Measurements from ENCODE around the gene GLDC. TPM values are rescaled to one million over a fixed set of nuclear protein-coding genes. Genes with fewer than 3 reads are reported as not detected.
A peak's percentile ranks its signal among the peaks of the same experiment; 100 is the strongest.

The GLDC gene
- total RNA-seq, 6 experiments from 2014 or later = 76.2 to 103 (median 89.3) TPM

- intact Hi-C loops (cut with DNase I) = loop anchor here in 1 of 2 donors (5.0 kb wide), 1 partner anchor 209 kb away; no protein-coding TSS in a partner anchor
- H3K4me3 ChIP-seq = no peak overlapping the region
- peak in 2 of 4 donors; percentile 54 to 62 for ATAC-seq
- no peak for TF ChIP-seq POLR2A (IDR thresholded peaks at IDR 0.05)
- H3K4me1 ChIP-seq = no peaks in the 10 kb centered on the region
- no peak overlapping the region for H3K27ac ChIP-seq
- peaks cover 0 to 17% (median 8%) of the 10 kb centered on the region in 4 donors for H3K36me3 ChIP-seq
- no peaks in the 10 kb centered on the region for H3K9me3 ChIP-seq
- WGBS (ENCODE audit: insufficient coverage, low coverage, low lambda C conversion rate, missing lambda C conversion rate) = 65% methylated on average over 10 of the region's 10 CpGs
- H3K27me3 ChIP-seq = no peaks in the 10 kb centered on the region
- DNase-seq = no peak
Measured at GRCh38 chr9:6566409-6567139, 79.0 kb downstream of the GLDC start.

GRCh38 chr9:6565312-6565711 is 80.2 kb downstream of the GLDC start:
- WGBS (ENCODE audit: insufficient coverage, low coverage, low lambda C conversion rate, missing lambda C conversion rate) = 54% methylated on average over 3 of the region's 8 CpGs
- ATAC-seq = peak in 1 of 4 donors; percentile 24

GRCh38 chr9:6564868-6565267 is 80.7 kb downstream of the GLDC start:
- no peak for DNase-seq
- TF ChIP-seq POLR2A (IDR thresholded peaks at IDR 0.05) (no peak), CTCF (IDR thresholded peaks at IDR 0.05) (no peak)
- intact Hi-C loops (cut with DNase I) = loop anchor here in 1 of 2 donors (5.0 kb wide), 1 partner anchor 208 kb away; no protein-coding TSS in a partner anchor
- no peak overlapping the region for H3K27ac ChIP-seq
- ATAC-seq = no peak
- H3K27me3 ChIP-seq = no peaks in the 10 kb centered on the region
- H3K4me1 ChIP-seq = no peaks in the 10 kb centered on the region
- H3K36me3 ChIP-seq = peaks cover 0 to 20% (median 9%) of the 10 kb centered on the region in 4 donors
- no peaks in the 10 kb centered on the region for H3K9me3 ChIP-seq
- H3K4me3 ChIP-seq = no peak overlapping the region
- 44% methylated on average over 3 of the region's 3 CpGs for WGBS (ENCODE audit: insufficient coverage, low coverage, low lambda C conversion rate, missing lambda C conversion rate)

More at GRCh38 chr9:6565312-6565711, 80.2 kb downstream of the GLDC start:
- H3K27me3 ChIP-seq = no peaks in the 10 kb centered on the region
- DNase-seq = no peak
- no peak overlapping the region for H3K27ac ChIP-seq
- H3K4me3 ChIP-seq = no peak overlapping the region
- no peak for TF ChIP-seq CTCF (IDR thresholded peaks at IDR 0.05)
- TF ChIP-seq POLR2A (IDR thresholded peaks at IDR 0.05) = no peak
- peaks cover 0 to 19% (median 9%) of the 10 kb centered on the region in 4 donors for H3K36me3 ChIP-seq
- no peaks in the 10 kb centered on the region for H3K9me3 ChIP-seq
- intact Hi-C loops (cut with DNase I) = loop anchor here in 1 of 2 donors (5.0 kb wide), 1 partner anchor 208 kb away; no protein-coding TSS in a partner anchor
- no peaks in the 10 kb centered on the region for H3K4me1 ChIP-seq

DNA sequence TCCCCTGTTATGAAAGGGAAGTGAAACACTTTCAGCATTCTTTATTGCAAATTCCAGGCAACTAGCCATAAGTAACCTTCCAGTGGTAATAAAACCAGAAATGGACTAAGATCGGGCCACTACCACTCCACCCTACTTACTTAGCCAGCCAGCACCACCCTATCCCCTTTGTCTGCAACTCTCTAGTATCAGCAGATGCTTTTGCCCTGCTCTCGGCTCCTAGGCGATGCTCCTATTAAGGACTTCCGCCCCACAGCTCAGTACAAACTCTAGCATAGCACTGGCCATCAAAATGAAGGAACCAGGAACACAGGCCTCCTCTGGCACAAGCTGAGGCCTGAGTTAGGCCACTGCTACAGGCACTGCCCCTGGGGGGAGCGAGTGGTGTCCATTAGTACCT is 81.2 kb downstream of the GLDC start:
- ATAC-seq (peak; percentile 30 to 47 (median 39)), DNase-seq (no peak)
- Histone ChIP-seq H3K4me1 (no peaks in the 10 kb centered on the region), H3K4me3 (no peak overlapping the region), H3K27me3 (no peaks in the 10 kb centered on the region), H3K27ac (no peak overlapping the region), H3K36me3 (peaks cover 0 to 23% (median 9%) of the 10 kb centered on the region in 4 donors), H3K9me3 (no peaks in the 10 kb centered on the region)
- TF ChIP-seq POLR2A (IDR thresholded peaks at IDR 0.05) (no peak), CTCF (IDR thresholded peaks at IDR 0.05) (no peak)
- intact Hi-C loops (cut with DNase I) = no loop called here
- 61% methylated on average over 4 of the region's 5 CpGs for WGBS (ENCODE audit: insufficient coverage, low coverage, low lambda C conversion rate, missing lambda C conversion rate)

DNA sequence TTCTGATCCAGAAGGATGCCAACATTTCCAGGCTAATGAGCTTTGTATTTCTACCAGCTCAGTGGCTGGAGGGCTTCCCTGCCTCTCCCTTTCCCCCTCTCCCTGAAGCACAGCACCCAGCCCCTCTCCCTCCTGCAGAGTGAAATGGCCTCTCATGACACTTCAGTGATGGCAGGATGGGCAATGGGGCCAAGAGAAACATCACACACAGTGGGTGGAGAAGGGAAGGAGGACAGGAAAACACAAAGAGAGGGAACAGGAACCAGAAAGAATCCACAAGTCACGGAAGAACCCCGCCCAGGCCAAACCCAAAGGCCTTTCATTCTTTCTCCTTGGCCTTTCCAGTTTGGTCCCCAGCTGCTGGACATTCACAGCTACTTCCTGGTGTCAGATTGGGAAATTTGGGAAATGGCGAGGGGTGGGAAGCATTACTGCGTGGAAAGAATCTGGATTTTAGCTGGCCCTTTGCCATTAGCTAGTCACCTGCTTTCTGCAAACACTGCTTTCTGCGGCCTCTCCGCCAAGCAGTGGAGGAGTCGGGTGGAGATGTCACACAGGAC is 82.6 kb downstream of the GLDC start:
- Histone ChIP-seq H3K27ac (no peak overlapping the region), H3K27me3 (no peaks in the 10 kb centered on the region), H3K4me3 (no peak overlapping the region), H3K9me3 (no peaks in the 10 kb centered on the region), H3K36me3 (peaks cover 0 to 29% (median 10%) of the 10 kb centered on the region in 4 donors), H3K4me1 (no peaks in the 10 kb centered on the region)
- intact Hi-C loops (cut with DNase I) = no loop called here
- DNase-seq = no peak
- ATAC-seq = no peak
- 72% methylated on average over 6 of the region's 7 CpGs for WGBS (ENCODE audit: insufficient coverage, low coverage, low lambda C conversion rate, missing lambda C conversion rate)
- TF ChIP-seq CTCF (IDR thresholded peaks at IDR 0.05) = no peak
- no peak for TF ChIP-seq POLR2A (IDR thresholded peaks at IDR 0.05)

Data from right lobe of liver (tissue), 6 donors.